Stomach (tissue), 9 donors: ENCODE measurements around the gene KIT. TPM values are rescaled to one million over a fixed set of nuclear protein-coding genes. Genes with fewer than 3 reads are reported as not detected.
"Not testable (repeated sequence)": the region's sequence is repeated elsewhere in the genome, so short reads cannot be mapped to it uniquely, and the experiment has no call there.

Source experiments
- DNase-seq, 2 donors: peaks; one replicate each; pipeline versions ENCODE4 v3.0.0 to v3.0.0-alpha.2; 2013 to 2019
- H3K27ac ChIP-seq, 5 donors: fragments of 200-600 bp in 4 of 5; sonication (generic) in 4 of 5; one replicate each; pipeline ENCODE4 v1.5.1; 2013 to 2019; ENCODE audit warnings: mild to moderate bottlenecking in 1 of 5, moderate library complexity in 1 of 5
- H3K27me3 ChIP-seq, 3 donors: fragments of 200-600 bp; sonication (generic); one replicate each; pipeline ENCODE4 v1.5.1; 2017 to 2019; ENCODE audit warnings: mixed run types in 1 of 3
- H3K36me3 ChIP-seq, 4 donors: fragments of 200-600 bp; sonication (generic); 1 replicate in 3 of 4; 2 replicates in 1 of 4; pipeline ENCODE4 v1.5.1; 2016 to 2019
- H3K4me1 ChIP-seq, 4 donors: fragments of 200-600 bp; sonication (generic); one replicate each; pipeline ENCODE4 v1.5.1; 2016 to 2019
- H3K4me3 ChIP-seq, 4 donors: fragments of 200-600 bp; sonication (generic) in 3 of 4; one replicate each; pipeline ENCODE4 v1.5.1; 2016 to 2019; ENCODE audit warnings: mild to moderate bottlenecking in 1 of 4
- H3K9me3 ChIP-seq, 4 donors: fragments of 200-600 bp; sonication (generic); one replicate each; pipeline ENCODE4 v1.5.1; 2016 to 2019
- CTCF ChIP-seq, 7 experiments: fragments of 450-650 bp in 4 of 7; fragments of 200-600 bp in 3 of 7; sonication (generic) in 3 of 7; IDR thresholded peaks; one replicate each; pipeline ENCODE4 v1.5.1; 2016 to 2019; ENCODE audit warnings: antibody characterized with exemption in 7 of 7, control low read depth in 2 of 7, mild to moderate bottlenecking in 1 of 7
- EP300 ChIP-seq: sonication (generic); formaldehyde crosslinking; IDR thresholded peaks from one replicate; pipeline ENCODE4 v1.6.1; 2017; ENCODE audit warnings: antibody characterized with exemption
- POLR2A ChIP-seq, 4 donors: fragments of 450-650 bp; IDR thresholded peaks; one replicate each; pipeline ENCODE4 v1.6.1; 2016; ENCODE audit warnings: antibody characterized with exemption in 4 of 4, control low read depth in 2 of 4, mild to moderate bottlenecking in 1 of 4, moderate library complexity in 1 of 4
- POLR2AphosphoS5 ChIP-seq, 3 donors: sonication (generic); formaldehyde crosslinking; IDR thresholded peaks; one replicate each; pipeline ENCODE4 v1.6.1; 2016; ENCODE audit warnings: antibody characterized with exemption in 3 of 3
- WGBS, 5 donors: extraction: QIAGEN DNeasy Blood & Tissue Kit in 3 of 5; methylation state at CpG; one replicate each; pipeline versions ENCODE4 v1.1.5 to v1.1.7; 2013 to 2018; 5-methylcytosine and 5-hydroxymethylcytosine counted together
- intact Hi-C: fragments of 100-400 bp; cut with DNase I; formaldehyde crosslinking; loops from one replicate; pipeline ENCODE4 v1.15.1; 2023; ENCODE audit warnings: low total_unique reads
- polyA plus RNA-seq, 3 donors: library from polyadenylated mRNA; stranded (reverse); fragments of 200-250 nt; gene quantifications; one replicate each; pipeline ENCODE4 v1.2.3, GENCODE V29; 2013
- total RNA-seq, 5 donors: library from RNA; depleted of rRNA; stranded (reverse); fragments of >200 nt; gene quantifications; one replicate each; pipeline versions ENCODE4 v1.1.0 to v1.2.3, GENCODE V29; 2014 to 2016
- donor health status: healthy with polysubstance abuse.
- donor health status: Bipolar disorder and iron deficiency.
- donor health status: healthy.

KIT gene
- total and polyA plus RNA-seq, 8 donors: 1.9 to 55.8 (median 13.1) TPM

GRCh38 chr4:54637325-54637724 is 20.4 kb upstream of the KIT start:
- H3K4me1 ChIP-seq: no peaks in the 10 kb centered on the region
- WGBS, 5 donors: 52 to 69% (median 56%) methylated on average over 4 of the region's 4 CpGs
- no peaks in the 10 kb centered on the region for H3K36me3 ChIP-seq
- H3K9me3 ChIP-seq: no peaks in the 10 kb centered on the region
- no peak for DNase-seq
- intact Hi-C loops: no loop called here
- TF ChIP-seq POLR2AphosphoS5 (IDR thresholded peaks at IDR 0.05) (no peak), POLR2A (IDR thresholded peaks at IDR 0.05) (no peak), EP300 (no peak), CTCF (IDR thresholded peaks at IDR 0.05) (no peak)
- no peaks in the 10 kb centered on the region for H3K27me3 ChIP-seq
- no peak overlapping the region for H3K4me3 ChIP-seq
- H3K27ac ChIP-seq: no peak overlapping the region

- H3K4me3 ChIP-seq, intact Hi-C loops, H3K27ac ChIP-seq, DNase-seq, H3K36me3 ChIP-seq, H3K9me3 ChIP-seq, H3K4me1 ChIP-seq, H3K27me3 ChIP-seq: not testable (repeated sequence)
- WGBS, 5 donors: 92 to 97% (median 94%) methylated on average over 9 of the region's 9 CpGs
Observed at GRCh38 chr4:54641101-54641500, 16.7 kb upstream of the KIT start.

- no peak for TF ChIP-seq POLR2A (IDR thresholded peaks at IDR 0.05)
- no peak for TF ChIP-seq EP300
- no peak for TF ChIP-seq POLR2AphosphoS5 (IDR thresholded peaks at IDR 0.05)
- no peak for TF ChIP-seq CTCF (IDR thresholded peaks at IDR 0.05)
- H3K4me1 ChIP-seq: no peaks in the 10 kb centered on the region
- no peaks in the 10 kb centered on the region for H3K36me3 ChIP-seq
- no peak for DNase-seq
- H3K4me3 ChIP-seq: no peak overlapping the region
- intact Hi-C loops: no loop called here
- no peaks in the 10 kb centered on the region for H3K9me3 ChIP-seq
- 58 to 61% (median 59%) methylated on average over 5 of the region's 5 CpGs for WGBS, 5 donors
- H3K27me3 ChIP-seq: no peaks in the 10 kb centered on the region
- no peak overlapping the region for H3K27ac ChIP-seq
Observed at GRCh38 chr4:54643172-54643571, 14.6 kb upstream of the KIT start.

GRCh38 chr4:54643958-54644751 is 13.6 kb upstream of the KIT start:
- no peak for TF ChIP-seq POLR2AphosphoS5 (IDR thresholded peaks at IDR 0.05)
- TF ChIP-seq CTCF (IDR thresholded peaks at IDR 0.05): no peak
- no peak for TF ChIP-seq POLR2A (IDR thresholded peaks at IDR 0.05)
- TF ChIP-seq EP300: no peak
- H3K27ac ChIP-seq: no peak overlapping the region
- no peaks in the 10 kb centered on the region for H3K9me3 ChIP-seq
- intact Hi-C loops: no loop called here
- H3K4me1 ChIP-seq: no peaks in the 10 kb centered on the region
- no peaks in the 10 kb centered on the region for H3K27me3 ChIP-seq
- 65 to 75% (median 70%) methylated on average over 6 of the region's 6 CpGs for WGBS, 5 donors
- H3K36me3 ChIP-seq: no peaks in the 10 kb centered on the region
- no peak overlapping the region for H3K4me3 ChIP-seq
- DNase-seq: no peak

GRCh38 chr4:54645830-54646229 is 11.9 kb upstream of the KIT start:
- no peak overlapping the region for H3K27ac ChIP-seq
- no peaks in the 10 kb centered on the region for H3K4me1 ChIP-seq
- no peaks in the 10 kb centered on the region for H3K9me3 ChIP-seq
- no peaks in the 10 kb centered on the region for H3K36me3 ChIP-seq
- no peak for TF ChIP-seq CTCF (IDR thresholded peaks at IDR 0.05)
- no peak for TF ChIP-seq POLR2AphosphoS5 (IDR thresholded peaks at IDR 0.05)
- TF ChIP-seq EP300: no peak
- TF ChIP-seq POLR2A (IDR thresholded peaks at IDR 0.05): no peak
- no peak for DNase-seq
- H3K4me3 ChIP-seq: no peak overlapping the region
- no peaks in the 10 kb centered on the region for H3K27me3 ChIP-seq
- 63 to 84% (median 82%) methylated on average over 1 of the region's 1 CpG for WGBS, 5 donors
- intact Hi-C loops: no loop called here
